HCT116 (cell line): ENCODE measurements around the gene PLCB4. TPM values are rescaled to one million over a fixed set of nuclear protein-coding genes. Genes with fewer than 3 reads are reported as not detected.

ENCODE experiments used
- ATAC-seq: fragments of 200-7000 bp; cut with Tn5 transposase; 2 replicates; pipeline ENCODE4 v1.9.1; 2020; ENCODE audit warnings: mild to moderate bottlenecking, moderate library complexity
- BruUV-seq: library from RNA; stranded (reverse); fragments of 400-500 nt; replicated peaks from 2 replicates; lab custom pipeline; 2021; lab: Mats Ljungman, UMichigan
- CTCF ChIA-PET: fragments of 300-600 bp; sonication (Branson Sonifier 250); formaldehyde crosslinking; loops from one replicate; lab custom pipeline; 2021; ENCODE audit warnings: antibody characterized with exemption; lab: Charles Lee
- POLR2A ChIA-PET: fragments of 300-600, 350-600 bp; sonication (Branson Sonifier 250); formaldehyde crosslinking; loops from one replicate; lab custom pipeline; 2021; ENCODE audit warnings: antibody characterized with exemption; lab: Charles Lee
- RAD21 ChIA-PET, 2 experiments: fragments of 300-600 bp; sonication (Branson Sonifier 250); formaldehyde crosslinking; loops; one replicate each; lab custom pipeline; 2023; ENCODE audit warnings: low total read pairs in 2 of 2; ENCODE audit not compliant: uncharacterized antibody in 2 of 2, unreplicated experiment in 2 of 2, low non-redundant PET in 1 of 2; lab: Charles Lee
- DNase-seq: peaks from one replicate; pipeline ENCODE4 v3.0.0-alpha.2; 2010; ENCODE audit warnings: low read depth, low spot score
- H2AFZ ChIP-seq: fragments of 200-600 bp; shearing (Covaris generic), sonication (generic); 2 replicates; pipeline ENCODE4 v1.6.1; 2017; ENCODE audit warnings: low read depth, mixed run types, mixed read lengths, antibody characterized with exemption, low read length; ENCODE audit not compliant: poor library complexity, severe bottlenecking
- H3K27ac ChIP-seq: 2 replicates; pipeline ENCODE4 v1.5.1; 2012; ENCODE audit warnings: low read depth, low read length
- H3K27me3 ChIP-seq: fragments of 200-600 bp; sonication (generic); 2 replicates; pipeline ENCODE4 v1.6.1; 2016; ENCODE audit warnings: mixed run types, low read length, mixed read lengths; ENCODE audit not compliant: insufficient read depth
- H3K36me3 ChIP-seq, 2 experiments: fragments of 200-500 bp in 1 of 2; fragments of 200-600 bp in 1 of 2; sonication (Bioruptor generic) in 1 of 2; sonication (generic) in 1 of 2; 2 replicates each; pipeline versions ENCODE4 v1.5.1 to v1.6.1; 2014 to 2016; ENCODE audit warnings: low read length in 2 of 2, inconsistent platforms in 1 of 2, mixed read lengths in 1 of 2, mixed run types in 1 of 2; ENCODE audit not compliant: insufficient read depth in 2 of 2, control insufficient read depth in 1 of 2
- H3K4me1 ChIP-seq, 2 experiments: fragments of 200-600 bp in 1 of 2; sonication (generic) in 1 of 2; 2 replicates each; pipeline versions ENCODE4 v1.5.1 to v1.6.1; 2012 to 2017; ENCODE audit warnings: low read length in 2 of 2, inconsistent platforms in 1 of 2, mild to moderate bottlenecking in 1 of 2, mixed read lengths in 1 of 2, mixed run types in 1 of 2, moderate library complexity in 1 of 2; ENCODE audit not compliant: insufficient read depth in 2 of 2, control insufficient read depth in 1 of 2
- H3K4me2 ChIP-seq: fragments of 200-600 bp; sonication (generic); 2 replicates; pipeline ENCODE4 v1.6.1; 2017; ENCODE audit warnings: mixed run types, low read length, mixed read lengths
- H3K4me3 ChIP-seq, 2 experiments: fragments of 200-600 bp in 1 of 2; sonication (generic) in 1 of 2; replicated peaks in 1 of 2; 2 replicates each; pipeline ENCODE4 v1.5.1; 2011 to 2016; ENCODE audit warnings: low read length in 2 of 2, control low read depth in 1 of 2, low read depth in 1 of 2, mild to moderate bottlenecking in 1 of 2, mixed read lengths in 1 of 2, mixed run types in 1 of 2
- H3K79me2 ChIP-seq: fragments of 200-600 bp; sonication (generic); 2 replicates; pipeline ENCODE4 v1.6.1; 2017; ENCODE audit warnings: mild to moderate bottlenecking, mixed run types, low read length, moderate library complexity, mixed read lengths; ENCODE audit not compliant: insufficient read depth
- H3K9ac ChIP-seq: fragments of 200-600 bp; sonication (generic); 2 replicates; pipeline ENCODE4 v1.6.1; 2016; ENCODE audit warnings: low read length, mixed read lengths
- H3K9me2 ChIP-seq: fragments of 200-600 bp; sonication (generic), shearing (Covaris generic); 2 replicates; pipeline ENCODE4 v1.6.1; 2017; ENCODE audit warnings: mixed run types, mild to moderate bottlenecking, moderate library complexity; ENCODE audit not compliant: insufficient read depth
- H3K9me3 ChIP-seq, 2 experiments: fragments of 200-500 bp in 1 of 2; fragments of 200-600 bp in 1 of 2; sonication (Bioruptor generic) in 1 of 2; sonication (generic) in 1 of 2; 2 replicates each; pipeline ENCODE4 v1.6.1; 2014 to 2017; ENCODE audit warnings: low read length in 2 of 2, mixed read lengths in 2 of 2, inconsistent platforms in 1 of 2, low read depth in 1 of 2, mild to moderate bottlenecking in 1 of 2, mixed run types in 1 of 2, moderate library complexity in 1 of 2; ENCODE audit not compliant: control insufficient read depth in 1 of 2, insufficient read depth in 1 of 2
- H4K20me1 ChIP-seq: fragments of 200-600 bp; sonication (generic), shearing (Covaris generic); 2 replicates; pipeline ENCODE4 v1.6.1; 2017; ENCODE audit warnings: mixed run types, mild to moderate bottlenecking, moderate library complexity; ENCODE audit not compliant: insufficient read depth
- FOSL1 ChIP-seq: IDR thresholded peaks from 2 replicates; pipeline ENCODE4 v1.6.1; 2012; ENCODE audit warnings: low read depth
- YY1 ChIP-seq: IDR thresholded peaks from 2 replicates; pipeline ENCODE4 v1.6.1; 2011; ENCODE audit warnings: low read length, low read depth, moderate library complexity, mild to moderate bottlenecking; ENCODE audit not compliant: insufficient replicate concordance; ENCODE audit errors: extremely low read depth
- ZNF274 ChIP-seq: fragments of 200-500 bp; sonication (Bioruptor generic); IDR thresholded peaks from 2 replicates; pipeline ENCODE4 v1.6.1; 2014; ENCODE audit warnings: mild to moderate bottlenecking, low read depth, low read length, inconsistent platforms
- intact Hi-C: fragments of 100-400 bp; cut with micrococcal nuclease; formaldehyde crosslinking; loops from 2 replicates; pipeline ENCODE4 v1.10.0; 2022
- total RNA-seq: library from RNA; stranded (reverse); gene quantifications from one replicate; pipeline ENCODE4 v1.2.1, GENCODE V29; 2021; ENCODE audit not compliant: unreplicated experiment
- TF ChIP-seq, protein P1 (sequence below): IDR thresholded peaks from 2 replicates; pipeline ENCODE4 v1.6.1; 2011; ENCODE audit warnings: mild to moderate bottlenecking, low read length, moderate library complexity; ENCODE audit not compliant: insufficient replicate concordance; ENCODE audit errors: extremely low read depth
- TF ChIP-seq, protein P2 (sequence below), 3 experiments: fragments of 200-600 bp in 1 of 3; sonication (generic) in 1 of 3; IDR thresholded peaks in 2 of 3; conservative IDR thresholded peaks in 1 of 3; 2 replicates each; pipeline ENCODE4 v1.5.1; 2012 to 2017; ENCODE audit warnings: low read depth in 2 of 3, low read length in 2 of 3, antibody characterized with exemption in 1 of 3, borderline replicate concordance in 1 of 3, control low read depth in 1 of 3, mild to moderate bottlenecking in 1 of 3, mixed read lengths in 1 of 3, mixed run types in 1 of 3, moderate library complexity in 1 of 3; ENCODE audit not compliant: insufficient read depth in 1 of 3
- TF ChIP-seq, protein P3 (sequence below): IDR thresholded peaks from 2 replicates; pipeline ENCODE4 v1.6.1; 2012

The PLCB4 gene
- total RNA-seq, 1 experiment from 2014 or later, result 2.5 TPM

DNA sequence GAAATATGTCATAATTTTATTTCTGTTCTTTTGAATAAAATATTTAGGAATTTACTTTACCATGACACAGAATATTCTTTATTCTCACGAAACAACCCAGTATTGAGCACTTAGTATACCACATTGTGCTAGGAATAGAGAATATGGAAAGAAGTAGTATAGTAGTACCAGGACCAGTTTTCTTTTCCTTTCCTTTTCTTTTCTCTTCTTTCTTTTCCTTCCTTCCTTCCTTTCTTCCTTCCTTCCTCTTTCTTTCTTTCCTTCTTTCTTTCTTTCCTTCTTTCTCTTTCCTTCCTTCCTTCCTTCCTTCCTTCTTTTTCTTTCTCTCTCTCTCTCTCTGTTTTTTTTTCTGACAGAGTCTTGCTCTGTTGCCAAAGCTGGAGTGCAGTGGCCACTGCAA lies 7.5 kb upstream of the PLCB4 start:
- Histone ChIP-seq H2AFZ (no peak overlapping the region), H3K36me3 (no peaks in the 10 kb centered on the region), H3K9me3 (no peaks in the 10 kb centered on the region), H3K4me2 (no peak overlapping the region), H4K20me1 (no peaks in the 10 kb centered on the region), H3K9me2 (no peaks in the 10 kb centered on the region), H3K9ac (no peak overlapping the region), H3K27ac (no peak overlapping the region), H3K4me3 (no peak overlapping the region), H3K79me2 (no peaks in the 10 kb centered on the region), H3K27me3 (no peaks in the 10 kb centered on the region), H3K4me1 (peaks cover 7 to 18% of the 10 kb centered on the region in 2 experiments)
- ATAC-seq, result no peak
- no peak for DNase-seq
- BruUV-seq, result no TSS peak
- ChIA-PET RAD21 (no interaction called here), CTCF (no interaction called here), POLR2A (no interaction called here)
- TF ChIP-seq, protein P1, sequence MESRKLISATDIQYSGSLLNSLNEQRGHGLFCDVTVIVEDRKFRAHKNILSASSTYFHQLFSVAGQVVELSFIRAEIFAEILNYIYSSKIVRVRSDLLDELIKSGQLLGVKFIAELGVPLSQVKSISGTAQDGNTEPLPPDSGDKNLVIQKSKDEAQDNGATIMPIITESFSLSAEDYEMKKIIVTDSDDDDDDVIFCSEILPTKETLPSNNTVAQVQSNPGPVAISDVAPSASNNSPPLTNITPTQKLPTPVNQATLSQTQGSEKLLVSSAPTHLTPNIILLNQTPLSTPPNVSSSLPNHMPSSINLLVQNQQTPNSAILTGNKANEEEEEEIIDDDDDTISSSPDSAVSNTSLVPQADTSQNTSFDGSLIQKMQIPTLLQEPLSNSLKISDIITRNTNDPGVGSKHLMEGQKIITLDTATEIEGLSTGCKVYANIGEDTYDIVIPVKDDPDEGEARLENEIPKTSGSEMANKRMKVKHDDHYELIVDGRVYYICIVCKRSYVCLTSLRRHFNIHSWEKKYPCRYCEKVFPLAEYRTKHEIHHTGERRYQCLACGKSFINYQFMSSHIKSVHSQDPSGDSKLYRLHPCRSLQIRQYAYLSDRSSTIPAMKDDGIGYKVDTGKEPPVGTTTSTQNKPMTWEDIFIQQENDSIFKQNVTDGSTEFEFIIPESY, result no peak
- TF ChIP-seq FOSL1, result no peak
- TF ChIP-seq ZNF274, result no peak
- TF ChIP-seq, protein P2, sequence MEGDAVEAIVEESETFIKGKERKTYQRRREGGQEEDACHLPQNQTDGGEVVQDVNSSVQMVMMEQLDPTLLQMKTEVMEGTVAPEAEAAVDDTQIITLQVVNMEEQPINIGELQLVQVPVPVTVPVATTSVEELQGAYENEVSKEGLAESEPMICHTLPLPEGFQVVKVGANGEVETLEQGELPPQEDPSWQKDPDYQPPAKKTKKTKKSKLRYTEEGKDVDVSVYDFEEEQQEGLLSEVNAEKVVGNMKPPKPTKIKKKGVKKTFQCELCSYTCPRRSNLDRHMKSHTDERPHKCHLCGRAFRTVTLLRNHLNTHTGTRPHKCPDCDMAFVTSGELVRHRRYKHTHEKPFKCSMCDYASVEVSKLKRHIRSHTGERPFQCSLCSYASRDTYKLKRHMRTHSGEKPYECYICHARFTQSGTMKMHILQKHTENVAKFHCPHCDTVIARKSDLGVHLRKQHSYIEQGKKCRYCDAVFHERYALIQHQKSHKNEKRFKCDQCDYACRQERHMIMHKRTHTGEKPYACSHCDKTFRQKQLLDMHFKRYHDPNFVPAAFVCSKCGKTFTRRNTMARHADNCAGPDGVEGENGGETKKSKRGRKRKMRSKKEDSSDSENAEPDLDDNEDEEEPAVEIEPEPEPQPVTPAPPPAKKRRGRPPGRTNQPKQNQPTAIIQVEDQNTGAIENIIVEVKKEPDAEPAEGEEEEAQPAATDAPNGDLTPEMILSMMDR (IDR thresholded peaks at IDR 0.05 in 2 of 3, conservative IDR thresholded peaks at IDR 0.05 in 1 of 3; ENCODE audit: borderline replicate concordance in 1 of 3, insufficient read depth in 1 of 3, low read depth in 2 of 3, low read length in 2 of 3), result no peak
- no peak for TF ChIP-seq YY1
- TF ChIP-seq, protein P3, sequence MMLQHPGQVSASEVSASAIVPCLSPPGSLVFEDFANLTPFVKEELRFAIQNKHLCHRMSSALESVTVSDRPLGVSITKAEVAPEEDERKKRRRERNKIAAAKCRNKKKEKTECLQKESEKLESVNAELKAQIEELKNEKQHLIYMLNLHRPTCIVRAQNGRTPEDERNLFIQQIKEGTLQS, result no peak
- intact Hi-C loops, result no loop called here
